Epithelial cell of proximal tubule (primary cell): ENCODE data around the gene IQSEC1. TPM values are rescaled to one million over a fixed set of nuclear protein-coding genes. Genes with fewer than 3 reads are reported as not detected.
A peak's percentile ranks its signal among the peaks of the same experiment; 100 is the strongest.

ENCODE experiments used
- DNase-seq: peaks from one replicate; pipeline ENCODE4 v3.0.0-alpha.2; 2011; ENCODE audit warnings: low read depth
- H3K4me3 ChIP-seq: 2 replicates; pipeline ENCODE4 v1.5.1; 2011; ENCODE audit warnings: low read depth, mild to moderate bottlenecking, low read length
- total RNA-seq: library from RNA; depleted of rRNA; stranded (reverse); fragments of >200 nt; gene quantifications from 2 replicates; pipeline ENCODE4 v1.2.3, GENCODE V29; 2015
- TF ChIP-seq, protein P1 (sequence below): conservative IDR thresholded peaks from 2 replicates; pipeline ENCODE4 v1.5.1; 2012; ENCODE audit warnings: low read depth, mild to moderate bottlenecking, low read length

The IQSEC1 gene
- total RNA-seq, 1 donor from 2014 or later: 8.8 TPM

DNA sequence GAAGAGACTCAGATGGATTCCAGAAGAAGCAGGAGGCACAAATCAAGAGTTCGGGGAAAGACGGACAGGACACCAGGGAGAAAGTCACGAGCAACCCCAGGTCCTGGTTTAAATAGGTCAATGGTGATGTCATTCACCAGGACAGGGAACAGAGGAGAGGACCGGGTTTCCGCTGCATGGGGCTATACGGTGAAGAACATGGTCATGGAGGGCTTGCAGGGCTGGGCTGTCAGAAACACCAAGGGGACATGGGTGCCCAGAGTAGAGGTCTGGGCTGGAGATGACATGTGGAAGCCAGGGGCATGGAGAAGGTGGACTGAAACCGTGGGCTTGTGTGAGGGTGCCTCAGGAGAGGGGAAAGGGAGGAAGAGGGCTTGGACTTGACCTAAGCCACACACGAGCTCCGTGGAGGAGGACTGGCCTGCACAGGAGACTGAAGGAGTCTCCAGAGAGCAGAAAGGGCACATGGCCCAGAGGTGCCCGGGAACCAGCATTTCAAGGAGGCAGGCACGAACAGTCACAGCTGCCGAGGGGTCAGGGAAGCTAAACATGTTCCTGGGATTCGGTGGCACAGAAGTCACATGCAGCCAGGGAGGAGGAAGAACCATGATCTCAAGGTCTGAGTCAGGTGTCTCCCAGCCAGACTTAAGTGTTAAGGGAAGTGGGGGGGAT lies 177.7 kb downstream of the IQSEC1 start:
- DNase-seq: no peak

DNA sequence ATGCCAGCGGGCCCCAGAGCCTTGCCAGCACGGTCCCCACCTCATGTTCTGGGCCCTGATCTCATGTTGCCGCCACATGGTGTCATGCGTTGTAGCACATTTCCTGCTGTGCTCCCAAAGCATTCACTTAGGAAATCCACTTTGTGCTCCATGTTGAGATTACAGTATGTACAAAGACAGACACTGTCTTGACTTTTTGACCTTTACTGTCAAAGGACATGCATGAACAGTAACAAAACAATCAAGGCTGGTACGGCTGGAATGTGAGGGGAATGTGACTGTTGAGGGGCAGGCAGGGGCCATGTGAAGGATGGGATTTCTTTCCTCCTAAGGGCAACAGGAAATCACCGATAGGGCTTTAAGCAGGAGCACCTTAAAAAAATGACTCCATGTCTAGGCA lies 178.6 kb downstream of the IQSEC1 start:
- DNase-seq: peak; percentile 4
- TF ChIP-seq, protein P1, sequence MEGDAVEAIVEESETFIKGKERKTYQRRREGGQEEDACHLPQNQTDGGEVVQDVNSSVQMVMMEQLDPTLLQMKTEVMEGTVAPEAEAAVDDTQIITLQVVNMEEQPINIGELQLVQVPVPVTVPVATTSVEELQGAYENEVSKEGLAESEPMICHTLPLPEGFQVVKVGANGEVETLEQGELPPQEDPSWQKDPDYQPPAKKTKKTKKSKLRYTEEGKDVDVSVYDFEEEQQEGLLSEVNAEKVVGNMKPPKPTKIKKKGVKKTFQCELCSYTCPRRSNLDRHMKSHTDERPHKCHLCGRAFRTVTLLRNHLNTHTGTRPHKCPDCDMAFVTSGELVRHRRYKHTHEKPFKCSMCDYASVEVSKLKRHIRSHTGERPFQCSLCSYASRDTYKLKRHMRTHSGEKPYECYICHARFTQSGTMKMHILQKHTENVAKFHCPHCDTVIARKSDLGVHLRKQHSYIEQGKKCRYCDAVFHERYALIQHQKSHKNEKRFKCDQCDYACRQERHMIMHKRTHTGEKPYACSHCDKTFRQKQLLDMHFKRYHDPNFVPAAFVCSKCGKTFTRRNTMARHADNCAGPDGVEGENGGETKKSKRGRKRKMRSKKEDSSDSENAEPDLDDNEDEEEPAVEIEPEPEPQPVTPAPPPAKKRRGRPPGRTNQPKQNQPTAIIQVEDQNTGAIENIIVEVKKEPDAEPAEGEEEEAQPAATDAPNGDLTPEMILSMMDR: no peak
- H3K4me3 ChIP-seq: no peak overlapping the region

More for the DNA sequence above, 177.7 kb downstream of the IQSEC1 start:
- H3K4me3 ChIP-seq: no peak overlapping the region
- TF ChIP-seq, protein P1: no peak

DNA sequence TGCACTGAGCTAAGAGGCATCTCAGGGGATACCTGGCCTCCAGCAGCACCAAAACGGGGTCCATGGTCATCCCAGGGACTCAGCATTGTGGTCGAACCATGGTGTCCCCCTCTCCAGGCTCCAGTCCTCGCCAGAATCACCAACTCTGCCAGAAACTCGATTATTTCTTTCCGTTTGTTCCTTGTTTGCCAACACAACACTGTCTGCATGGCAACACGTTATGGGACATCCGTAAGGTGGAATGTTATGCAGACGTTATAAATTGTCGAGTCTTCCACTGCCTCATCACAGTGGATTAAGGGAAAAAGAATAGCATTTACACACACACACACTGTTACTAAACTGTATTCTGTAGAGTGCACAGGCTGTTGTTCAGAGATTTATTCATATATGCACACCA lies 179.4 kb downstream of the IQSEC1 start:
- no peak for DNase-seq

DNA sequence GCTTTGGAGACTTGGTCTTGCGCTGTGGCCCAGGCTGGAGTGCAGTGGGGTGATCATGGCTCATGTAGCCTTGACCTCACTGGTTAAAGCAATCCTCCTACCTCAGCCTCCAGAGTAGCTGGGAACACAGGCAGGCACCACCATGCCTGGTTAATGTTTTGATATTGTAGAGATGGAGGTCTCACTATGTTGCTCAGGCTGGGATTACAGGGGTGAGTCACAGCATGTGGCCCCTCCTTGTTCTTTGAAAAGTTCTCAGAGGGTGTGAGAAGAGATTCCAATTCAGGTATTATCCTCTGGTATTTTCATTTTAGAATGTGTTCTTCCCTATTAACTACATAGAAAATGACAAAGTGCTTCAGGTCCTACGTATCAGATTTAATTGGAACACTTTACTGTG lies 180.0 kb downstream of the IQSEC1 start:
- TF ChIP-seq, protein P1: no peak
- no peak for DNase-seq
- H3K4me3 ChIP-seq: no peak overlapping the region

More for the DNA sequence above, 179.4 kb downstream of the IQSEC1 start:
- no peak overlapping the region for H3K4me3 ChIP-seq
- TF ChIP-seq, protein P1: no peak

DNA sequence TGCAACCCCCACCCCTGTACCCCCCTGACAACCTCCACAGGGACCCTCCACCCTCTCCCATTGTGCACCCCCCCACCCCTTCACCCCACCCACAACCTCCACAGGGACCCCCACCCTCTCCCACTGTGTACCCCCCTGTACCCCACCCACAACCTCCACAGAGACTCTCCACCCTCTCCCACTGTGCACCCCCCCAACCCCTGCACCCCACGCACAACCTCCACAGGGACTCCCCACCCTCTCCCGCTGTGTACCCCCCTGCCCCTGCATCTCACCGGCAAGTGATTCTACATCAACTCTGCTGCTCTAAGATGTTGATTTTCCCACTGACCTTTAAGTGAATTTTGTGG lies 180.4 kb downstream of the IQSEC1 start:
- TF ChIP-seq, protein P1: no peak
- no peak overlapping the region for H3K4me3 ChIP-seq
- DNase-seq: no peak

DNA sequence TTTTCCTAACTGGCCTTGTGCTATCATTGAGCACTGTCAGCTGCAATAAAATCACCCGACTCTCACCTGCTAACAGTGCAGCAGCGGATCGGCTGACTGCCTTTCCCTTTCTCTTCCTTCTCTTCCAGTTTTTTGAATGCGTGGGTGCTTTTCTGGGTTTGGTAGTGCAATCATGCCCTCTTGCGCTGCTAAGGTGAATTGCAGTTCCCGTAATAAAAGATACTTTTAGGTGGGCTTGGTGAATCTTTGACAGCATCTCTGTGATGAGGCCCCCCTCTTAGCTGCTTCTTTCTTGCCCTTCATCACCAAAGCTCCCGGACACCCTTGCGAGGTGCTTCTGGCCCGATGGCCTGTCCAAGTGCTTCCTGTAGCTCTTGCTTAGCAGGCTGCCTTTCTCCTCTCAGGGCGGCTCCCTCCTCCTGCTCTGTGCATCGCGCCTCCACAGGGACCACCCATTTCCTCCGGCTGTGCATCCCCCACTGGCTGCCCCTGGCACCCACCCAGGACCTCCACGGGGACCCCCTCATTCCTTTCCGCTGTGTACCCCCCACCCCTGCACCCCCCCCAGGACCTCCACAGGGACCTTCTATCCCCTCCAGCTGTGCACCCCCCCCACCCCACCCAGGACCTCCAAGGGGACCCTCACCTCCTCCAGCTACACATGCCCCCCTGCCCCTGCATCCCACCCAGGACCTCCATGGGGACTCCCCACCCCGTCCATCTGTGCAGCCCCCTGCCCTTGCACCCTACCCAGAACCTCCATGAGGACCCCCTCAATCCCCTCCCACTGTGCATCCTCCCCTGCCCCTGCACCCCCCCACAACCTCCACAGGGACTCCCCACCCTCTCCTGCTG lies 181.0 kb downstream of the IQSEC1 start:
- H3K4me3 ChIP-seq: peak overlapping the region; percentile 9
- peak; percentile 20 for DNase-seq
- TF ChIP-seq, protein P1: peak; percentile 92
